GM23248 (cell line): ENCODE results near the gene PYGB.

Experiments
- EZH2 ChIP-seq: fragments of 200-600 bp; sonication (generic); IDR thresholded peaks from 2 replicates; pipeline ENCODE4 v1.6.1; 2018; ENCODE audit warnings: antibody characterized with exemption, mild to moderate bottlenecking; ENCODE audit not compliant: insufficient read depth, poor library complexity, severe bottlenecking
- EZH2phosphoT487 ChIP-seq: fragments of 200-600 bp; sonication (generic); IDR thresholded peaks from 2 replicates; pipeline ENCODE4 v1.6.1; 2018; ENCODE audit warnings: antibody characterized with exemption, moderate library complexity, mild to moderate bottlenecking, low read depth; ENCODE audit not compliant: insufficient read depth

- TF ChIP-seq EZH2phosphoT487: no peak
- TF ChIP-seq EZH2: no peak
Measured at GRCh38 chr20:25321262-25321831, 73.5 kb downstream of the PYGB start.
